GM21825 (cell line): Measurements from ENCODE around the gene GAK.
A peak's percentile ranks its signal among the peaks of the same experiment; 100 is the strongest.
"Not testable (repeated sequence)": the region's sequence is repeated elsewhere in the genome, so short reads cannot be mapped to it uniquely, and the experiment has no call there.

ENCODE experiments used
- ATAC-seq: cut with Tn5 transposase; IDR thresholded peaks from one replicate; pipeline ENCODE4 v1.9.1; 2021; ENCODE audit warnings: mild to moderate bottlenecking, moderate library complexity; ENCODE audit not compliant: unreplicated experiment

GAK gene

GRCh38 chr4:953574-953915 lies 21.4 kb upstream of the GAK start:
- no peak for ATAC-seq

- no peak for ATAC-seq
Observed at GRCh38 chr4:952881-953573, 20.9 kb upstream of the GAK start.

- no peak for ATAC-seq
Observed at GRCh38 chr4:951594-952468, 19.7 kb upstream of the GAK start.

GRCh38 chr4:951186-951585 lies 19.1 kb upstream of the GAK start:
- ATAC-seq, result no peak

DNA sequence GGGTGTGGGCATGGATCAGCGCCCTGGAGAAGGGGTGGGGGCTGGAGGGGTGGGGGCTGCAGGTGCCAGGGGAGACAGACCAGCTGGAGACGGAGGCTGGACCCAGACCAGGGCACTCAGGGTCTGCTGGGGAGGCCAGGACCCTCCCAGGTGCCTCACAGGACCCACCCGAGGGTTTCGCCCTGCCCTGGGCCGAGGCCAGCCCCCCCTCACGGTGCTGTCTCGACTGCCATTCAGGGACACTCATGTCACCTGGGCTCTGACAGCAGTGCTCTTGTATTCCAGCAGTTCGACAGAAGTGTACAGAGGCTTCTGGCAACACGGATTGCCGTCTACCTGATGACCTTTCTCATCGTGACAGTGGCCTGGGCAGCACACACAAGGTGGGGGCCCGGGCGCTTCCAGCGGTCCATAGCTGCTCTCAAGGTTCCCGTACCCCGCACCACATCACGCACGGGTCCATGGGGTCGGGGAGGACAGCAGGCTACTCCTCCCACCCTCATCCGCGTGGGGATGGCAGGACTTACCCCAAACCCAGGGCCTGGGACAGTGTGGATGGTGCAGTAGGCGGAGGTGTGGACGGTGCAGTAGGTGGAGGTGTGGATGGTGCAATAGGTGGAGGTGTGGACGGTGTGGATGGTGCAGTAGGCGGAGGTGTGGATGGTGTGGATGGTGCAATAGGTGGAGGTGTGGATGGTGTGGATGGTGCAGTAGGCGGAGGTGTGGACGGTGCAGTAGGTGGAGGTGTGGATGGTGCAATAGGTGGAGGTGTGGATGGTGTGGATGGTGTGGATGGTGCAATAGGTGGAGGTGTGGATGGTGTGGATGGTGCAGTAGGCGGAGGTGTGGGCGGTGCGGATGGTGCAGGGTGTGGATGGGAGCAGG lies 18.3 kb upstream of the GAK start:
- no peak for ATAC-seq

GRCh38 chr4:949656-950055 lies 17.5 kb upstream of the GAK start:
- ATAC-seq, result no peak

DNA sequence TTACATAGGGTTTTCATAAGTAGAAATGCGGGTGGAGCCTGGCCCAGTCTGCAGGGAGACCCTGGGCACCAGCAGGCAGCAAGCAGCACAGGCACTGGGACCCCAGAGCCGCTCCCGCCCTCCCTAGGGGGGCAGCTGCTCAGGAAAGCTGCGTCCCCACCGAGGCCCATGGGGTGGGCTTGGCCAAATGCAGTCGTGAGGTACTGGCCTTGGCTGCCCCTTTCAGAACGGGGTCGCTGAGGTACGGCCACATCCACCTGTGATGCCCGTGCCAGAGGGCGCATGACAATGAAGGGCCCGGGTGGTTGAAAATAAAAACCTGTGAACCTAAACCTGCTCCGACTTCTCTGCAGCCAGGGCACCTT lies 16.8 kb upstream of the GAK start:
- no peak for ATAC-seq

DNA sequence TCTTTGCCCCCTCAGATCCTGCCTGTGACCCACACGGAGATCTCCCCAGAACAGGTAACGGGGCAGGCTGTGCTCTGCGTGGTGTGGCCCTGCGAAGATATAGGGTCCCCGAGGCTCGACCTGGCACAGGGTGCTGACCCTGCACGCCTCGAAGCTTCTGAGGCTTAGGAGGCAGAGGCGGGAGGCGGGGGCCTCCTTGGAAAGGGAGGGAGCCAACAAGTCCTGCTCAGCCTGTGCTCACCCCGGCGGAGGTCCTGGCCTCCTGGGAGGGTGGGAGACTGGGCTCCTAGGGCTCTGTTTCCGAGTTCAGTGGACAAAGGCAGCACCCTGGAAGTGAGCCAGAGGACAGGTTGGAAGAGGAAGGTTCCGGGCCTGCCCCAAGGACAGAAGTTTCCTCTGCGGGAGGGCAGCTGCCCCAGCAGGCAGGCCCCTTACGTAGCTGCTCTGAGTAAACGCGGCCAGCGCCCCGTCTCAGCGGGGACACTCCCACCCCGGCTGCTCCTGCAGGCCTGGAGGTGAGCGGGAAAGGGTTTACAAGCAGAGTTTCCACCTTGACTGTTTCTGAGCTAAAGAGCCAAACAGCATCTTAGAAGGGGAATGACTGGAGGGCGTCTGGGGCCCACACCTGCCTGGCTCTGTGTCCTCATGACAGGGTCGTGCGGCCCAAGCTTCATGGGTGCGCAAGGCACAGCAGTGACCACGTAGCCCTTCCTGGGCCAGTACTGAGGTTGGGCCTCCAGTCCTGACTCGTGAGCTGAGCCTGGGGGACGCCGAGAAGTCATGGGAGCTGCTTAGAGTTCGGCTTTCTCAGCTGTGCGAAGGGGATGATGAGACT lies 16.2 kb upstream of the GAK start:
- no peak for ATAC-seq

- no peak for ATAC-seq
Observed at GRCh38 chr4:947491-947971, 15.4 kb upstream of the GAK start.

DNA sequence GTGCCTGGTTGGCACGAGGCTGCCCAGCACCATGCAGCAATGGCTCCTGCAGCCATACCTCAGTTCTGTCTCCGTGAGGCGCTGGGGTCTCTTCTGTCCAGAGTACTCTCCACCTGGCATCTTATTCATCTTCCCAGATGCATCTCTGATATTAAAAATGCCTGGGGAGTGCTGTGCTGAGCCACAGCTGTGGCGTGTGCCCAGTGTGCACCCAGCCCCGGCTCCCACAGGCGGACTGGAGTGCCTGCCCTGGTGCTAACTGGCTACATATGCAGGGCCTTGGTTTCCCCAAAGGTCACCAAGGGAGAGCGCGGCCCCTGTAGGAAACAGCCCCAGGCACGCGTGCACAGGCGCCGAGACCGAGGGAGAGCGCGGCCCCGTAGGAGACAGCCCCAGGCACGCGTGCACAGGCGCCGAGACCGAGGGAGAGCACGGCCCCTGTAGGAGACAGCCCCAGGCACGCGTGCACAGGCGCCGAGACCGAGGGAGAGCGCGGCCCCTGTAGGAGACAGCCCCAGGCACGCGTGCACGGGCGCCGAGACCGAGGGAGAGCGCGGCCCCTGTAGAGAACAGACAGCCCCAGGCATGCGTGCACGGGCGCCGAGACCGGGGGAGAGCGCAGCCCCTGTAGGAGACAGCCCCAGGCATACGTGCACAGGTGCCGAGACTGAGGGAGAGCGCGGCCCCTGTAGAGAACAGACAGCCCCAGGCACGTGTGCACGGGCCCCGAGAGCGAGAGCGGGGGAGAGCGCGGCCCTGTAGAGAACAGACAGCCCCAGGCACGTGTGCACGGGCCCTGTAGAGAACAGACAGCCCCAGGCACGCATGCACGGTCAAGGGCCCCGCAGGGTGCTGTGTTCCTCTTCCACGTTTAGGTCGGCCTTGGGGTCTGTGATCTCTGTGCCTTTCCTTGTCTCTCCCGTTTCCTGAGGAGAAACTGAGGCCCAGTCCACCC lies 14.7 kb upstream of the GAK start:
- ATAC-seq, result no peak

- ATAC-seq, result no peak
Observed at GRCh38 chr4:946103-946450, 14.0 kb upstream of the GAK start.

- no peak for ATAC-seq
Observed at GRCh38 chr4:945274-946102, 13.4 kb upstream of the GAK start.

GRCh38 chr4:939508-939907 lies 7.4 kb upstream of the GAK start:
- not testable (repeated sequence) for ATAC-seq

DNA sequence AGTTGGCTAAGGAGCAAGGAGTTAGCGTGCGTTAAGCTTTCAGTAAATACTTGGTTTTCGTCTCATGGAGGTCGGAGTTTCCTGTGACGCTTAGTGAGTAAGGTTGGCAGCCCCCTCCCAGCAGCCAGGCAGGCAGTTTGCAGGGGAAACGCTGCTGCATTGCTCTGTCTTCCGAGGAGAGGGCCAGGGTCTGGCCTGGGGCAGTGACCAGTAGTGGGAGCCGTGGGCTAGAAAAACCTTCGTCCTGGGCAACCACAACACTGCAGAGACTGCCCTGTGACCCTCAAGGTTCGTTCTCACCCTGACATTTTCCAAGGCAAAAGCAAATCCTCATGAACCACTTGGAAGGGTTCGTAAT lies 576 bp upstream of the GAK start:
- no peak for ATAC-seq

- peak; percentile 6 for ATAC-seq
Observed at GRCh38 chr4:931194-931959, 739 bp downstream of the GAK start.

GRCh38 chr4:930827-931193 lies 1.3 kb downstream of the GAK start:
- ATAC-seq, result no peak

DNA sequence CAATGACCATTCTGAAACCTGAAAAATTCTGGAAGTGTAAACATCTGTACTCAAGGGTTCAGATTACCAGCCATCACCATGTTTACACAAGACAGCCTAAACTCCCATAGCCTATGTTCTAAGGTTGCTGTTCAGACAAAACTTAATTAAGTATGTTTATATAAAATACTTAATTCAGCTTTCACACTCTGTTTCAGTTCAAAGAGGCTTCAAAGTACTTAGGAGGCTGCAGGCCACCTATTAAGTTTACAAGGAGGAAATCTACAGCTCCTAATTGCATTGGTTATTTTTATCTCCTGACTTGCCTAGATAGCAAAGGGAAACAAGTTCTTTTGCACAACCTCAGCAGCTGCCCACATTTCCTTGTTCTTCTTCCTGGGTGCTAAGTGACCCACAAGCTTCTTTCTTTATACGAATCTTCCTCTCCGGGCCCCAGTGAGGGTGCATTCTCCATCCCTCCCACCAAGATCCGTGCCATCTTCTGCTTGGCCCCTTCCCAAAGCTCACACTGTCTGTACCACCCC lies 2.0 kb downstream of the GAK start:
- ATAC-seq, result no peak
